HG03521 (cell line): Measurements from ENCODE around the gene IGF2R.
"Not testable (repeated sequence)": the region's sequence is repeated elsewhere in the genome, so short reads cannot be mapped to it uniquely, and the experiment has no call there.

Source experiments
- ATAC-seq: cut with Tn5 transposase; IDR thresholded peaks from one replicate; pipeline ENCODE4 v1.9.1; 2021; ENCODE audit warnings: mild to moderate bottlenecking, moderate library complexity; ENCODE audit not compliant: unreplicated experiment

IGF2R gene

GRCh38 chr6:160090442-160091239 lies 121.8 kb downstream of the IGF2R start:
- not testable (repeated sequence) for ATAC-seq

- ATAC-seq = not testable (repeated sequence)
Measured at GRCh38 chr6:160092176-160092575, 123.3 kb downstream of the IGF2R start.

- no peak for ATAC-seq
Measured at GRCh38 chr6:160092602-160093001, 123.7 kb downstream of the IGF2R start.

- ATAC-seq = no peak
Measured at GRCh38 chr6:160093061-160093460, 124.2 kb downstream of the IGF2R start.

GRCh38 chr6:160093946-160094345 lies 125.1 kb downstream of the IGF2R start:
- ATAC-seq = no peak

GRCh38 chr6:160095146-160095845 lies 126.4 kb downstream of the IGF2R start:
- no peak for ATAC-seq

- ATAC-seq = no peak
Measured at GRCh38 chr6:160101277-160102205, 132.7 kb downstream of the IGF2R start.

GRCh38 chr6:160102399-160102798 lies 133.5 kb downstream of the IGF2R start:
- ATAC-seq = no peak

- ATAC-seq = no peak
Measured at GRCh38 chr6:160102956-160103824, 134.3 kb downstream of the IGF2R start.

GRCh38 chr6:160103825-160104100 lies 134.9 kb downstream of the IGF2R start:
- ATAC-seq = no peak

GRCh38 chr6:160104821-160105517 lies 136.1 kb downstream of the IGF2R start:
- ATAC-seq = no peak

- ATAC-seq = no peak
Measured at GRCh38 chr6:160106010-160106409, 137.1 kb downstream of the IGF2R start.

GRCh38 chr6:160106701-160107100 lies 137.8 kb downstream of the IGF2R start:
- ATAC-seq = no peak

- no peak for ATAC-seq
Measured at GRCh38 chr6:160108077-160108476, 139.2 kb downstream of the IGF2R start.

GRCh38 chr6:160110586-160111123 lies 141.8 kb downstream of the IGF2R start:
- ATAC-seq = no peak

- ATAC-seq = no peak
Measured at GRCh38 chr6:160111806-160112205, 142.9 kb downstream of the IGF2R start.

GRCh38 chr6:160112628-160113299 lies 143.9 kb downstream of the IGF2R start:
- no peak for ATAC-seq

- ATAC-seq = not testable (repeated sequence)
Measured at GRCh38 chr6:160114536-160114935, 145.7 kb downstream of the IGF2R start.

GRCh38 chr6:160115421-160115820 lies 146.5 kb downstream of the IGF2R start:
- no peak for ATAC-seq
